Stomach smooth muscle (tissue), 2 donors: ENCODE measurements around the gene TCP10L.
"Not testable (repeated sequence)": the region's sequence is repeated elsewhere in the genome, so short reads cannot be mapped to it uniquely, and the experiment has no call there.

ENCODE experiments used
- H3K27ac ChIP-seq: one replicate; pipeline ENCODE4 v1.7.0; 2013; ENCODE audit warnings: mild to moderate bottlenecking, low read length, inconsistent platforms
- H3K27me3 ChIP-seq, 2 donors: one replicate each; pipeline ENCODE4 v1.7.0; 2013; ENCODE audit warnings: low read length in 2 of 2; ENCODE audit not compliant: insufficient read depth in 2 of 2, control insufficient read depth in 1 of 2
- H3K36me3 ChIP-seq, 2 donors: one replicate each; pipeline ENCODE4 v1.7.0; 2013; ENCODE audit warnings: low read length in 2 of 2; ENCODE audit not compliant: control insufficient read depth in 2 of 2, insufficient read depth in 2 of 2
- H3K4me1 ChIP-seq: one replicate; pipeline ENCODE4 v1.7.0; 2013; ENCODE audit warnings: low read length; ENCODE audit not compliant: control insufficient read depth, insufficient read depth
- H3K4me3 ChIP-seq, 2 donors: one replicate each; pipeline ENCODE4 v1.7.0; 2013; ENCODE audit warnings: low read length in 2 of 2
- H3K9ac ChIP-seq, 2 donors: one replicate each; pipeline ENCODE4 v1.7.0; 2013; ENCODE audit warnings: low read length in 2 of 2, mild to moderate bottlenecking in 1 of 2
- H3K9me3 ChIP-seq, 2 donors: one replicate each; pipeline ENCODE4 v1.7.0; 2013; ENCODE audit warnings: low read length in 2 of 2; ENCODE audit not compliant: control insufficient read depth in 2 of 2
- donor health status: healthy.
- donor health status: Pancreatic carcinoma.

The TCP10L gene

GRCh38 chr21:32569261-32570230 lies 15.8 kb downstream of the TCP10L start:
- peak overlapping the region; percentile 60 for H3K27ac ChIP-seq
- peaks cover 9% of the 10 kb centered on the region for H3K4me1 ChIP-seq
- H3K27me3 ChIP-seq, result peaks cover 0 to 2% of the 10 kb centered on the region in 2 donors
- H3K4me3 ChIP-seq, result peak overlapping the region; percentile 79 to 87
- no peaks in the 10 kb centered on the region for H3K9me3 ChIP-seq
- no peaks in the 10 kb centered on the region for H3K36me3 ChIP-seq
- peak overlapping the region; percentile 72 to 80 for H3K9ac ChIP-seq

GRCh38 chr21:32567626-32568025 lies 17.7 kb downstream of the TCP10L start:
- Histone ChIP-seq H3K36me3 (no peaks in the 10 kb centered on the region), H3K4me3 (no peak overlapping the region), H3K27me3 (peaks cover 0 to 2% of the 10 kb centered on the region in 2 donors), H3K9ac (no peak overlapping the region), H3K27ac (no peak overlapping the region), H3K4me1 (peaks cover 9% of the 10 kb centered on the region), H3K9me3 (no peaks in the 10 kb centered on the region)

GRCh38 chr21:32566741-32567389 lies 18.5 kb downstream of the TCP10L start:
- Histone ChIP-seq H3K36me3 (no peaks in the 10 kb centered on the region), H3K9me3 (no peaks in the 10 kb centered on the region), H3K27me3 (no peaks in the 10 kb centered on the region), H3K27ac (no peak overlapping the region), H3K4me1 (peaks cover 9% of the 10 kb centered on the region), H3K9ac (no peak overlapping the region), H3K4me3 (no peak overlapping the region)

GRCh38 chr21:32565856-32566465 lies 19.4 kb downstream of the TCP10L start:
- Histone ChIP-seq H3K27ac (no peak overlapping the region), H3K4me1 (peaks cover 9% of the 10 kb centered on the region), H3K4me3 (no peak overlapping the region), H3K9ac (no peak overlapping the region), H3K9me3 (no peaks in the 10 kb centered on the region), H3K27me3 (no peaks in the 10 kb centered on the region), H3K36me3 (no peaks in the 10 kb centered on the region)

- Histone ChIP-seq H3K9ac (no peak overlapping the region), H3K9me3 (no peaks in the 10 kb centered on the region), H3K27me3 (no peaks in the 10 kb centered on the region), H3K36me3 (no peaks in the 10 kb centered on the region), H3K4me1 (no peaks in the 10 kb centered on the region), H3K27ac (peak overlapping the region; percentile 38), H3K4me3 (no peak overlapping the region)
These were observed 22.4 kb downstream of the TCP10L start for GRCh38 chr21:32562915-32563314.

- Histone ChIP-seq H3K27ac (peak overlapping the region; percentile 38), H3K4me1 (no peaks in the 10 kb centered on the region), H3K9ac (no peak overlapping the region), H3K27me3 (no peaks in the 10 kb centered on the region), H3K9me3 (no peaks in the 10 kb centered on the region), H3K36me3 (no peaks in the 10 kb centered on the region), H3K4me3 (no peak overlapping the region)
These were observed 22.9 kb downstream of the TCP10L start for GRCh38 chr21:32562426-32562825.

- not testable (repeated sequence) for H3K4me3 ChIP-seq, H3K4me1 ChIP-seq, H3K9ac ChIP-seq, H3K36me3 ChIP-seq, H3K27me3 ChIP-seq, H3K9me3 ChIP-seq
- H3K27ac ChIP-seq, result peak overlapping the region; percentile 38
These were observed 23.8 kb downstream of the TCP10L start for GRCh38 chr21:32561476-32561875.

- Histone ChIP-seq H3K36me3 (no peaks in the 10 kb centered on the region), H3K4me3 (no peak overlapping the region), H3K27me3 (no peaks in the 10 kb centered on the region), H3K27ac (no peak overlapping the region), H3K9ac (no peak overlapping the region), H3K9me3 (no peaks in the 10 kb centered on the region), H3K4me1 (no peaks in the 10 kb centered on the region)
These were observed 24.4 kb downstream of the TCP10L start for GRCh38 chr21:32560896-32561295.

- no peaks in the 10 kb centered on the region for H3K27me3 ChIP-seq
These were observed 26.2 kb downstream of the TCP10L start for GRCh38 chr21:32559006-32559610.

GRCh38 chr21:32558106-32558505 lies 27.2 kb downstream of the TCP10L start:
- H3K9ac ChIP-seq, result no peak overlapping the region
- no peaks in the 10 kb centered on the region for H3K36me3 ChIP-seq
- no peak overlapping the region for H3K27ac ChIP-seq
- H3K4me3 ChIP-seq, result no peak overlapping the region
- no peaks in the 10 kb centered on the region for H3K4me1 ChIP-seq
- no peaks in the 10 kb centered on the region for H3K9me3 ChIP-seq
- no peaks in the 10 kb centered on the region for H3K27me3 ChIP-seq

More at GRCh38 chr21:32559006-32559610, 26.2 kb downstream of the TCP10L start:
- no peak overlapping the region for H3K9ac ChIP-seq
- H3K36me3 ChIP-seq, result no peaks in the 10 kb centered on the region
- no peak overlapping the region for H3K4me3 ChIP-seq
- no peak overlapping the region for H3K27ac ChIP-seq
- H3K9me3 ChIP-seq, result no peaks in the 10 kb centered on the region
- H3K4me1 ChIP-seq, result no peaks in the 10 kb centered on the region
